Retinal pigment epithelial cell (primary cell): ENCODE results near the gene MAP2K7.
A peak's percentile ranks its signal among the peaks of the same experiment; 100 is the strongest.

Experiments used
- DNase-seq: peaks from one replicate; pipeline ENCODE4 v3.0.0-alpha.2; 2010; ENCODE audit warnings: low read depth
- H3K4me3 ChIP-seq: 2 replicates; pipeline ENCODE4 v1.5.1; 2011; ENCODE audit warnings: mild to moderate bottlenecking, low read length, control low read depth, moderate library complexity
- TF ChIP-seq, protein P1 (sequence below): conservative IDR thresholded peaks from 2 replicates; pipeline ENCODE4 v1.5.1; 2011; ENCODE audit warnings: low read depth, low read length, control low read depth, inconsistent platforms

Gene MAP2K7

DNA sequence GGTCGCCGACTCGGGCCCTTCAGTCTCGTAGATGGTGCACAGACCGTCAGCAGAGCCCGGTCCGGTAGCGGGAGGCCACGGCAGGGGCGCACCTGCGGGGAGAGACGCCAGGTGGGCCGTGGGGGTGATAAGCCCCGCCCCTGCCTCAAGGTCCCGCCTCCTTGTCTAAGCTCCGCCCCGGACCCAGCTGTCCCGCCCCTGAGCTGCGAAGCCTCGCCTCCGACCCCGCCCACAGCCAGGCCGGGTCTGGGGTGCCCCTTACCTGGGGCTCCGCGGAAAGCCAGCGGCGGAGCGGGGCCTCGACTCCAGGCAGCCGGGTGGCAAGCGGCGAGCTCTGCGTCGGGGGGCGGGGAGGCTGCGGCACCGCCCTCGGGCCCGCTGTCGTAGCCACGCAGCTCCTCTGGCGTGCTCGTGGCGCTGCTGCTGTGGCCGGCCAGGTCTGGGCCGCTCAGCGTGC lies 34.2 kb upstream of the MAP2K7 start:
- TF ChIP-seq, protein P1, sequence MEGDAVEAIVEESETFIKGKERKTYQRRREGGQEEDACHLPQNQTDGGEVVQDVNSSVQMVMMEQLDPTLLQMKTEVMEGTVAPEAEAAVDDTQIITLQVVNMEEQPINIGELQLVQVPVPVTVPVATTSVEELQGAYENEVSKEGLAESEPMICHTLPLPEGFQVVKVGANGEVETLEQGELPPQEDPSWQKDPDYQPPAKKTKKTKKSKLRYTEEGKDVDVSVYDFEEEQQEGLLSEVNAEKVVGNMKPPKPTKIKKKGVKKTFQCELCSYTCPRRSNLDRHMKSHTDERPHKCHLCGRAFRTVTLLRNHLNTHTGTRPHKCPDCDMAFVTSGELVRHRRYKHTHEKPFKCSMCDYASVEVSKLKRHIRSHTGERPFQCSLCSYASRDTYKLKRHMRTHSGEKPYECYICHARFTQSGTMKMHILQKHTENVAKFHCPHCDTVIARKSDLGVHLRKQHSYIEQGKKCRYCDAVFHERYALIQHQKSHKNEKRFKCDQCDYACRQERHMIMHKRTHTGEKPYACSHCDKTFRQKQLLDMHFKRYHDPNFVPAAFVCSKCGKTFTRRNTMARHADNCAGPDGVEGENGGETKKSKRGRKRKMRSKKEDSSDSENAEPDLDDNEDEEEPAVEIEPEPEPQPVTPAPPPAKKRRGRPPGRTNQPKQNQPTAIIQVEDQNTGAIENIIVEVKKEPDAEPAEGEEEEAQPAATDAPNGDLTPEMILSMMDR = no peak
- H3K4me3 ChIP-seq = peak overlapping the region; percentile 22
- DNase-seq = no peak

DNA sequence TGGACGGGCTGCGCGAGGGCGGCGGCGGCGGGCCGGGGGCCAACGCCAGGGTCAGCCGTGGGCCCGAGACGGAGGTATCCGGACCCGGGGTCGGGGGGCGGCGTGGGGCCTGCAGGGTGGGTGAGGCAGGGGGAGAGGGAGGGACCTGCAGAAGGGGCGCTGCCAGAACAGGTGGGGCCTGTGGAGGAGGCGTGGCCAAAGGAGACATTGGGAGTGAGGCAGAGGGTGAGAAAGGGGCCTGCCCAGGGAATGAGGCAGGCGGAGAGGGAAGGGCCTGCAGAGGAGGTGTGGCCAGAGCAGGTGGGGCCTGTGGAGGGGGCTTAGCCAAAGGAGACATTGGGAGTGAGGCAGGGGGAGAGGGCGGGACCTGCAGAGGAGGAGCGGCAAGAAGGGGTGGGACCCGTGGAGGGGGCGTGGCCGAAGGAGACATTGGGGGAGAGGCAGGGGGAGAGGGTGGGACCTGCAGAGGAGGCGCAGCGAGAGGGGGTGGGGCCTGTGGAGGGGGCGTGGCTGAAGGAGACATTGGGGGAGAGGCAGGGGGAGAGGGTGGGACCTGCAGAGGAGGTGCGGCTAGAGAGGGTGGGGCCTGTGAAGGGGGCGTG lies 33.7 kb upstream of the MAP2K7 start:
- TF ChIP-seq, protein P1 = no peak
- no peak for DNase-seq
- H3K4me3 ChIP-seq = no peak overlapping the region

DNA sequence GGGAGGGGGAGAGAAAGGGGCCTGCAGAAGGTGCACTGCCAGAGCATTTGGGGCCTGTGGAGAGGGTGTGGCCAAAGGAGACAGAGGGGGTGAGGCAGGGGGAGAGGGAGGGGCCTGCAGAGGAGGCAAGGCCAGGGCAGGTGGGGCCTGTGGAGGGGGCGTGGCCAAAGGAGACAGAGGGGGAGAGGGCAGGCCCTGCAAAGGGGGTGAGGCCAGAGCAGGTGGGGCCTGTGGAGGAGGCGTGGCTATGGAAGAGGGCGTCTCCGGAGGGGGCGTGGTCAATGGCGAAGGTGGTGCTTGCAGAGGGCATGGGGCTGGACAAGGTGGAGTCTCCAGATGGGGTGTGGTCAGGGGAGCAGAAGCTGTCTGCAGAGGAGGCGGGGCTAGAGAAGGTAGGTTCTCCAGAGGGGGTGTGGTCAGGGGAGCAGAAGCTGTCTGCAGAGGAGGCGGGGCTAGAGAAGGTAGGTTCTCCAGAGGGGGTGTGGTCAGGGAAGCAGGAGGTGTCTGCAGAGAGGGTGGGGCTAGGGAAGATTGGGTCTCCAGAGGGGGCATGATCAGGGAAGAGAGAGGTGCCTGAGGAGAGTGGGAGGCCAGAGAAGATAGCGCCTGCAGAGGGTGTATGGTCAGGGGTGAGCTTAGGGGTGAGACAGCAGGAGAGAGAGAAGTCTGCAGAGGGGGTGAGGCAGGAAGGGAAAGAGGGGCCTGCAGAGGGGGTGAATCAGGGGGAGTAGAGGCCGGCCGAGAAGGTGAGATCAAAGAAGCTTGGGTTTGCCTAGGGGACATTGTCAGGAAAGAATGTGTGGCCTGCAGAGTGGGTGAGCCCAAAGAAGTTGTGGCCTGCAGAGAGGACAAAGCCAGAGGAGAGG lies 32.9 kb upstream of the MAP2K7 start:
- TF ChIP-seq, protein P1 = no peak
- H3K4me3 ChIP-seq = no peak overlapping the region
- no peak for DNase-seq

DNA sequence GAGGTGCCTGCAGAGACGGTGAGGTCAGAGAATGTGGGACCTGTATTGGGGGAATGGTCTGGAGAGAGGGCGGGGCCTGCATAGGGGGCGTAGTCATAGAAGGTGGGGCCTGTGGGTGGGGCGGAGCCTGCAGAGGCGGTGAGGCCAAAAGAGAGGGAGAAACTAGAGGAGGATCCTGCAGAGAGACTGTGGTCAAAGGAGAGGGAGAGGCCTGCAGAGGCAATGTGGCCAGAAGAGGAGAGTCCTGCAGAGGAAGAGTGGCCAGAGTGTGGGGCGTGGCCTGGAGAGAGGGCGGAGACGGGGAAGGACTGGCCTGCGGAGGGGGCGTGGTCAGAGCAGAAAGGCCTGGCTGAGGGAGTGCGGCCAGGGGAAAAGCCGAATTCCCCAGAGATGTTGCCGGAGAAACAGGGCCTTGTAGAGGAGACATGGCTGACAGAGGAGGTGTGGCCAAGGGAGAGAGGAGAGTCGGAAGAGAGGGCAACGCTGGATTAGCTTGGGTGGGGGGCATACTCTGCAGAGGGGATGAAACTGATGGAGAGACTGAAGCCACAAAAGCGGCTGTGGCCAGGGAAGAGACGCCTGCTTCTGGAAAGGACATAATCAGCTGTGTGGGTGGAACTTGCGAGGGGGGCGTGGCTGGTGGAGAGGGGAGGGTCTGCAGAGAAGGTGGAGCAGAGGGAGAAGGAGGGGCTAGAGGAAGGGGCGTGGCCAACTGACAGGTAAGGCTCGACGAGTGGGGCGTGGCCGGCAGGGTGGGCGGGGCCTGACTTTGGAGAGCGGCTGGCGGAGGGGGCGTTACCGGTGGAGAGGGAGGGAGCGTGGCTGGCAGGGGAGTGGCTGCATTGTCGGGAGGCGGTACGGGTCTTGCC lies 32.0 kb upstream of the MAP2K7 start:
- TF ChIP-seq, protein P1 = no peak
- DNase-seq = peak; percentile 59
- peak overlapping the region; percentile 19 for H3K4me3 ChIP-seq

DNA sequence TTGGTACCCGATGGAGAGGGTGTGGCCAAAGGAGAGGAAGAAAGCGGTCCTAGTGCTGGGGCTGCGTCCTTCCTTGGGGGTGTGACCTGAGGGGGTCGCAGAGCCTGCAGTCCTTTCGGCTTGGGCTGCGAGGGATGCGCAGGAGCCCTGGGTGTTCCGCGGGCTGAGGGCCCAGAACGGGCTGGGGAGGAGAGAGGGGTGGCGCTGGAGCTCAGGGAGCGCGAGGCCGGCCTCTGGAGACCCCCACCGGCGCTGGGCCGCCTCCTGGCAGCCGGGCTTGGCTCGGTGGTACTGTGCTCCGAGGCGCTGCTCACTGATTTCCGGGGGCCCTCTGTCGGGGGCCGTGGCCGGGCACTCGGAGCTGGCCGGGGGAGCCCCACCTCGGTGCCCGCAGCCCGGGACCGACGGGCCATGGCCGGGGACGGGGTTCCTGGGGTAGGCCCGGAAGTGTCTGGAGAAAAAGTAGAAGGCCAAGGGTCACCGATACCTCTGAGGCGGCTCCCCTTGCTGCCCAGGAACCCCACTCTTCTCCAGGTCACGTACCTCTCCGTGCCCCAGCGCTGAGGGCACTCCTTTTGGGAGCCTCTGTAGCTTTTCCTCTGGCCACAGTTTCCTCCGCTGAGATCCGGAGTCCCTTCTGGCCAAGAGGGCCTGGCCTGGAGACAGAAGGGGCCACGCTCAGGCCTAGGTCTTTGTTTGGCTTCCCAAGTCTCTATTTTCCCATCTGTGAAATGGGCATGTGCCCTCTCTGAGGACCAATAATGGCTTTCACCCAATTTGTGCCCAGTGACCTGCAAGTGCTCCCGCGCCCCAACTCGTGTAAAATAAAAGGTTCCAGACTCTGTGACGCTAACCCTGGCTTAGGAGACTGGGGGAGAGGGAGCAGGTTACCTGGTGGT lies 31.1 kb upstream of the MAP2K7 start:
- TF ChIP-seq, protein P1 = no peak
- DNase-seq = no peak
- H3K4me3 ChIP-seq = no peak overlapping the region
